Muscle of back (tissue), 11 donors: ENCODE data around the gene ARMH3. TPM values are rescaled to one million over a fixed set of nuclear protein-coding genes. Genes with fewer than 3 reads are reported as not detected.

Source experiments
- DNase-seq, 3 donors: peaks; one replicate each; pipeline versions ENCODE4 v3.0.0 to v3.0.0-alpha.2; 2013
- polyA plus RNA-seq, 10 donors: library from polyadenylated mRNA; unstranded; fragments of 120-200 nt; gene quantifications; one replicate each; pipeline ENCODE4 v1.2.1, GENCODE V29; 2013; ENCODE audit not compliant: insufficient read length in 10 of 10

Gene ARMH3
- polyA plus RNA-seq, 10 donors: 11.2 to 19.1 (median 13.3) TPM

- DNase-seq: no peak
These were observed 159.6 kb downstream of the ARMH3 start for GRCh38 chr10:101896225-101896877.

GRCh38 chr10:101895781-101896180 is 160.2 kb downstream of the ARMH3 start:
- DNase-seq: no peak

GRCh38 chr10:101894742-101895141 is 161.2 kb downstream of the ARMH3 start:
- no peak for DNase-seq

GRCh38 chr10:101894266-101894665 is 161.7 kb downstream of the ARMH3 start:
- DNase-seq: no peak

- no peak for DNase-seq
These were observed 162.4 kb downstream of the ARMH3 start for GRCh38 chr10:101893510-101894120.

GRCh38 chr10:101892782-101893391 is 163.1 kb downstream of the ARMH3 start:
- no peak for DNase-seq

GRCh38 chr10:101889256-101890210 is 166.4 kb downstream of the ARMH3 start:
- peak; percentile 50 to 77 (median 71) for DNase-seq

GRCh38 chr10:101888251-101888949 is 167.6 kb downstream of the ARMH3 start:
- no peak for DNase-seq

- no peak for DNase-seq
These were observed 168.2 kb downstream of the ARMH3 start for GRCh38 chr10:101887775-101888174.

GRCh38 chr10:101886521-101887312 is 169.3 kb downstream of the ARMH3 start:
- DNase-seq: no peak

- no peak for DNase-seq
These were observed 174.8 kb downstream of the ARMH3 start for GRCh38 chr10:101881036-101881774.

GRCh38 chr10:101880232-101880573 is 175.8 kb downstream of the ARMH3 start:
- no peak for DNase-seq

GRCh38 chr10:101879456-101880231 is 176.3 kb downstream of the ARMH3 start:
- no peak for DNase-seq

GRCh38 chr10:101878869-101879268 is 177.1 kb downstream of the ARMH3 start:
- no peak for DNase-seq

GRCh38 chr10:101875068-101875688 is 180.8 kb downstream of the ARMH3 start:
- DNase-seq: no peak

- DNase-seq: no peak
These were observed 181.7 kb downstream of the ARMH3 start for GRCh38 chr10:101874252-101874651.

- DNase-seq: peak in 2 of 3 donors; percentile 13 to 26
These were observed 188.0 kb downstream of the ARMH3 start for GRCh38 chr10:101867931-101868330.

- DNase-seq: no peak
These were observed 196.4 kb downstream of the ARMH3 start for GRCh38 chr10:101859530-101859929.
